NCI-H82 treated with DMSO at 0.1 percent for 48 hours (cell line): Measurements from ENCODE around the gene NFAM1.

Experiments used
- DNase-seq: peaks from one replicate; lab custom pipeline; 2025; ENCODE audit not compliant: unreplicated experiment; lab: John Stamatoyannopoulos, UW

NFAM1 gene

GRCh38 chr22:42416671-42417230 lies 15.5 kb downstream of the NFAM1 start:
- DNase-seq: no peak

- DNase-seq: no peak
Measured at GRCh38 chr22:42414565-42415303, 17.5 kb downstream of the NFAM1 start.

- DNase-seq: no peak
Measured at GRCh38 chr22:42414021-42414420, 18.2 kb downstream of the NFAM1 start.

- no peak for DNase-seq
Measured at GRCh38 chr22:42412744-42413333, 19.4 kb downstream of the NFAM1 start.

GRCh38 chr22:42410708-42411107 lies 21.5 kb downstream of the NFAM1 start:
- DNase-seq: no peak

GRCh38 chr22:42408810-42409529 lies 23.2 kb downstream of the NFAM1 start:
- no peak for DNase-seq

GRCh38 chr22:42408276-42408675 lies 23.9 kb downstream of the NFAM1 start:
- DNase-seq: no peak

- no peak for DNase-seq
Measured at GRCh38 chr22:42404266-42404665, 27.9 kb downstream of the NFAM1 start.

- no peak for DNase-seq
Measured at GRCh38 chr22:42401535-42402334, 30.5 kb downstream of the NFAM1 start.

- DNase-seq: no peak
Measured at GRCh38 chr22:42400811-42401534, 31.2 kb downstream of the NFAM1 start.

GRCh38 chr22:42399315-42400271 lies 32.6 kb downstream of the NFAM1 start:
- DNase-seq: peak; percentile 92

- no peak for DNase-seq
Measured at GRCh38 chr22:42397332-42398249, 34.6 kb downstream of the NFAM1 start.

- DNase-seq: no peak
Measured at GRCh38 chr22:42396621-42397331, 35.4 kb downstream of the NFAM1 start.

GRCh38 chr22:42389143-42389542 lies 43.1 kb downstream of the NFAM1 start:
- DNase-seq: no peak

GRCh38 chr22:42388130-42388797 lies 43.9 kb downstream of the NFAM1 start:
- peak; percentile 79 for DNase-seq

- no peak for DNase-seq
Measured at GRCh38 chr22:42387631-42388030, 44.6 kb downstream of the NFAM1 start.

GRCh38 chr22:42385696-42386095 lies 46.5 kb downstream of the NFAM1 start:
- DNase-seq: no peak
